K562 (cell line): ENCODE data around the gene MTOR. TPM values are rescaled to one million over a fixed set of nuclear protein-coding genes. Genes with fewer than 3 reads are reported as not detected.

ENCODE experiments used
- ARHGAP35 ChIP-seq: fragments of 450-650 bp; IDR thresholded peaks from 2 replicates; pipeline ENCODE4 v1.6.1; 2018; ENCODE audit not compliant: partially characterized antibody
- CCAR2 ChIP-seq: fragments of 200-400 bp; formaldehyde crosslinking; IDR thresholded peaks from 2 replicates; pipeline ENCODE4 v1.6.1; 2017; ENCODE audit warnings: mild to moderate bottlenecking, low read depth, low read length
- CEBPB ChIP-seq: fragments of 450-650 bp; IDR thresholded peaks from 2 replicates; pipeline ENCODE4 v1.6.1; 2016; ENCODE audit warnings: missing genetic modification characterization, missing compliant biosample characterization
- CSDE1 ChIP-seq, 2 experiments: fragments of 450-650 bp; IDR thresholded peaks; 2 replicates each; pipeline ENCODE4 v1.6.1; 2016; ENCODE audit warnings: mild to moderate bottlenecking in 1 of 2
- CTBP1 ChIP-seq: fragments of 450-650 bp; IDR thresholded peaks from 2 replicates; pipeline ENCODE4 v1.6.1; 2016; ENCODE audit warnings: borderline replicate concordance
- FOSL1 ChIP-seq: fragments of 200-800 bp; sonication (Bioruptor generic); conservative IDR thresholded peaks from 2 replicates; pipeline ENCODE4 v1.6.1; 2016; ENCODE audit warnings: missing genetic modification characterization, missing compliant biosample characterization
- FUS ChIP-seq: fragments of 200-400 bp; formaldehyde crosslinking; optimal IDR thresholded peaks from 2 replicates; pipeline ENCODE3; 2017; ENCODE audit warnings: low read depth, low read length
- HDAC3 ChIP-seq: fragments of 450-650 bp; IDR thresholded peaks from 2 replicates; pipeline ENCODE4 v1.6.1; 2018; ENCODE audit warnings: borderline replicate concordance, mild to moderate bottlenecking, moderate library complexity; ENCODE audit not compliant: partially characterized antibody
- HDAC6 ChIP-seq: IDR thresholded peaks from 2 replicates; pipeline ENCODE4 v1.6.1; 2012; ENCODE audit warnings: low read depth, mild to moderate bottlenecking, control low read depth, inconsistent platforms, low read length, moderate library complexity
- IFI16 ChIP-seq: fragments of 250-450 bp; sonication (Bioruptor Pico); IDR thresholded peaks from 2 replicates; pipeline ENCODE4 v2.1.2; 2022; ENCODE audit warnings: mild to moderate bottlenecking, inconsistent platforms
- KHSRP ChIP-seq: fragments of 450-650 bp; IDR thresholded peaks from 2 replicates; pipeline ENCODE4 v1.6.1; 2017
- L3MBTL2 ChIP-seq: fragments of 450-650 bp; IDR thresholded peaks from 2 replicates; pipeline ENCODE4 v1.6.1; 2016; ENCODE audit warnings: mild to moderate bottlenecking, moderate library complexity
- NONO ChIP-seq, 2 experiments: fragments of 200-400 bp in 1 of 2; fragments of 450-650 bp in 1 of 2; formaldehyde crosslinking in 1 of 2; IDR thresholded peaks; 2 replicates each; pipeline ENCODE4 v1.6.1; 2017; ENCODE audit warnings: low read depth in 2 of 2, mild to moderate bottlenecking in 2 of 2, moderate library complexity in 2 of 2, low read length in 1 of 2
- POLR2AphosphoS5 ChIP-seq: IDR thresholded peaks from 2 replicates; pipeline ENCODE4 v1.6.1; 2011; ENCODE audit warnings: mild to moderate bottlenecking, low read depth, low read length, moderate library complexity; ENCODE audit not compliant: control insufficient read depth, insufficient read depth
- RBM14 ChIP-seq: fragments of 200-400 bp; formaldehyde crosslinking; IDR thresholded peaks from 2 replicates; pipeline ENCODE4 v1.6.1; 2018; ENCODE audit warnings: low read depth, mild to moderate bottlenecking, low read length, moderate library complexity, borderline replicate concordance; ENCODE audit not compliant: insufficient read depth
- SAFB ChIP-seq: fragments of 200-400 bp; formaldehyde crosslinking; IDR thresholded peaks from 2 replicates; pipeline ENCODE4 v1.6.1; 2017; ENCODE audit warnings: low read depth, low read length, borderline replicate concordance
- XRCC3 ChIP-seq: fragments of 450-650 bp; IDR thresholded peaks from 2 replicates; pipeline ENCODE4 v1.6.1; 2017; ENCODE audit warnings: mild to moderate bottlenecking, moderate library complexity
- ZNF232 ChIP-seq: sonication (generic); formaldehyde crosslinking; IDR thresholded peaks from 2 replicates; pipeline ENCODE4 v1.8.0; 2022; ENCODE audit warnings: mild to moderate bottlenecking, missing genetic modification reagents
- ZNF445 ChIP-seq: fragments of 250-450 bp; sonication (Bioruptor Pico); IDR thresholded peaks from 2 replicates; pipeline ENCODE4 v1.4.0; 2020; ENCODE audit warnings: low read depth, mild to moderate bottlenecking, moderate library complexity
- polyA plus RNA-seq, 8 experiments: library from polyadenylated mRNA; depleted of rRNA in 4 of 8; stranded (reverse) in 5 of 8; unstranded in 3 of 8; fragments of >200 nt; fragmentation: Nextera tagmentation in 2 of 8; fragmentation: Illumina TruSeq in 1 of 8; extraction: Ambion mirVana in 2 of 8; extraction: Trizol in 1 of 8; gene quantifications; 2 replicates each; pipeline versions ENCODE4 v1.2.1 to v1.2.3, GENCODE V29; 2011 to 2014; ENCODE audit warnings: inconsistent platforms in 1 of 8, missing spikeins in 1 of 8
- total RNA-seq, 7 experiments: library from RNA; depleted of rRNA in 6 of 7; stranded (reverse); fragments of >200 nt in 6 of 7; fragmentation: Illumina TruSeq in 2 of 7; extraction: Trizol in 2 of 7; gene quantifications; 2 replicates each; pipeline versions ENCODE4 v1.2.1 to v1.2.3, GENCODE V29; 2011 to 2021; ENCODE audit warnings: low replicate concordance in 1 of 7
- TF ChIP-seq, protein P1 (sequence below): fragments of 450-650 bp; IDR thresholded peaks from one replicate; pipeline ENCODE4 v1.6.1; 2018; ENCODE audit warnings: mild to moderate bottlenecking, moderate library complexity; ENCODE audit not compliant: partially characterized antibody
- TF ChIP-seq, protein P2 (sequence below): IDR thresholded peaks from 2 replicates; pipeline ENCODE4 v1.6.1; 2014; ENCODE audit warnings: antibody characterized with exemption
- TF ChIP-seq, protein P3 (sequence below): conservative IDR thresholded peaks from 2 replicates; pipeline ENCODE4 v1.6.1; 2011; ENCODE audit warnings: low read depth, mild to moderate bottlenecking, low read length; ENCODE audit not compliant: control insufficient read depth
- TF ChIP-seq, protein P4 (sequence below): fragments of 200-800 bp; sonication (Bioruptor generic); IDR thresholded peaks from 2 replicates; pipeline ENCODE4 v1.6.1; 2017; ENCODE audit warnings: missing genetic modification characterization, missing compliant biosample characterization

MTOR gene
- total and polyA plus RNA-seq, 9 of the 15 experiments (the other 6 are each of a cell fraction or from before 2014, with no cell fraction given): 11.4 to 71.4 (median 52.2) TPM

DNA sequence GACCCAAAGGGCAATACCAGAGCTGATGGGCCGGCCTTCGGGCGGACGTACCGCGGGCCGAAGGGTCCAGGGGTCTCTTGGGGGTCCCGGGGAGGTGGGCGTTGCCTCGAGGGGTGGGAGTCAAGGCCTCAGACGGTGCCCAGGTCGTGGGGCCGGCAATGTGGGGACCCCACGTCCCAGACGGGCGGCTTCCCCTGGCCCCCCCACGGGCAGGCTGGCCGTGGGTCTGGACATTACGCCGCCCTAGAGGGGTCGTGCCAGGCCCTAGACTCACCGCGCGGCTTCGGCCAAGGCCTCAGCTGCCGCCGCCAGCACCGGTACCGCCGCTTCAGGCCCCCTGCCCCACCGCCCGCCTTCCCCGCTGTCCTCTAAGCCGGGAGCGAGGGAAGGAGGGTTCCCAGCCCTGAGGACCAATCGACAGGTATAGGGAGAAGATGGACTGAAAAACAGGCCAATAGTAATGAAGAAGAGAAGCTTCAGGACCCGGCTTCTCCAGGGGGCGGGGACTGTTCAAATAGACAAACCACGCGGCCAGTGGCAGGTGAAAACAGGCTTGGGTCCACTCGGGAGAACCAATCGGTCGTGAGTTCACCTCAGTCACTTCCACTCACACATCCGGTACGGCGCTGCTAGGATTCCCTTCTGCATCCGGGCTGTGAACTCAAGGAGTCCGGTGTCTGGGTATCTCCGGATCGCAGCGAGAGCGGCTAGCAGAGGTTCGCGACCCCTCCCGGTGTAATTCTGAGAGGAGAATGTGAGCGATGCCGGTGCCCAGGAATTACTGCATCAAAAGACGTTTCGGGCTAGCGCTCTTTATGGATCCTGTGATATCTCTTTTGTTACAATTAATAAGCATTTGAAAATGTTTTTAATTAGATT lies at the start of gene MTOR (continued):
- TF ChIP-seq HDAC3 (peak; percentile 51), FUS (no peak), CSDE1 (IDR thresholded peaks at IDR 0.05) (no peak; a peak in 1 of 4 replicates), ZNF232 (no peak), CCAR2 (no peak), CTBP1 (peak; percentile 83; the same call in 1 of the 2 replicates), CEBPB (tag) (no peak), IFI16 (no peak), XRCC3 (no peak), NONO (IDR thresholded peaks at IDR 0.05; ENCODE audit: low read depth in 2 of 2, low read length in 1 of 2) (peak; percentile 17 to 26; a peak in 2 of 4 replicates), ARHGAP35 (no peak), SAFB (no peak), RBM14 (no peak), ZNF445 (CRISPR knock-in tag) (no peak), L3MBTL2 (0 out of 2 replicates have a peak, but pooled peaks have one; percentile 55), KHSRP (no peak), FOSL1 (tag) (no peak), HDAC6 (no peak), POLR2AphosphoS5 (peak; percentile 61)
- TF ChIP-seq, protein P1, sequence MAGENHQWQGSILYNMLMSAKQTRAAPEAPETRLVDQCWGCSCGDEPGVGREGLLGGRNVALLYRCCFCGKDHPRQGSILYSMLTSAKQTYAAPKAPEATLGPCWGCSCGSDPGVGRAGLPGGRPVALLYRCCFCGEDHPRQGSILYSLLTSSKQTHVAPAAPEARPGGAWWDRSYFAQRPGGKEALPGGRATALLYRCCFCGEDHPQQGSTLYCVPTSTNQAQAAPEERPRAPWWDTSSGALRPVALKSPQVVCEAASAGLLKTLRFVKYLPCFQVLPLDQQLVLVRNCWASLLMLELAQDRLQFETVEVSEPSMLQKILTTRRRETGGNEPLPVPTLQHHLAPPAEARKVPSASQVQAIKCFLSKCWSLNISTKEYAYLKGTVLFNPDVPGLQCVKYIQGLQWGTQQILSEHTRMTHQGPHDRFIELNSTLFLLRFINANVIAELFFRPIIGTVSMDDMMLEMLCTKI: no peak
- TF ChIP-seq, protein P2, sequence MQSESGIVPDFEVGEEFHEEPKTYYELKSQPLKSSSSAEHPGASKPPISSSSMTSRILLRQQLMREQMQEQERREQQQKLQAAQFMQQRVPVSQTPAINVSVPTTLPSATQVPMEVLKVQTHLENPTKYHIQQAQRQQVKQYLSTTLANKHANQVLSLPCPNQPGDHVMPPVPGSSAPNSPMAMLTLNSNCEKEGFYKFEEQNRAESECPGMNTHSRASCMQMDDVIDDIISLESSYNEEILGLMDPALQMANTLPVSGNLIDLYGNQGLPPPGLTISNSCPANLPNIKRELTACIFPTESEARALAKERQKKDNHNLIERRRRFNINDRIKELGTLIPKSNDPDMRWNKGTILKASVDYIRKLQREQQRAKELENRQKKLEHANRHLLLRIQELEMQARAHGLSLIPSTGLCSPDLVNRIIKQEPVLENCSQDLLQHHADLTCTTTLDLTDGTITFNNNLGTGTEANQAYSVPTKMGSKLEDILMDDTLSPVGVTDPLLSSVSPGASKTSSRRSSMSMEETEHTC: no peak
- TF ChIP-seq, protein P3, sequence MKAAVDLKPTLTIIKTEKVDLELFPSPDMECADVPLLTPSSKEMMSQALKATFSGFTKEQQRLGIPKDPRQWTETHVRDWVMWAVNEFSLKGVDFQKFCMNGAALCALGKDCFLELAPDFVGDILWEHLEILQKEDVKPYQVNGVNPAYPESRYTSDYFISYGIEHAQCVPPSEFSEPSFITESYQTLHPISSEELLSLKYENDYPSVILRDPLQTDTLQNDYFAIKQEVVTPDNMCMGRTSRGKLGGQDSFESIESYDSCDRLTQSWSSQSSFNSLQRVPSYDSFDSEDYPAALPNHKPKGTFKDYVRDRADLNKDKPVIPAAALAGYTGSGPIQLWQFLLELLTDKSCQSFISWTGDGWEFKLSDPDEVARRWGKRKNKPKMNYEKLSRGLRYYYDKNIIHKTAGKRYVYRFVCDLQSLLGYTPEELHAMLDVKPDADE: no peak
- TF ChIP-seq, protein P4, sequence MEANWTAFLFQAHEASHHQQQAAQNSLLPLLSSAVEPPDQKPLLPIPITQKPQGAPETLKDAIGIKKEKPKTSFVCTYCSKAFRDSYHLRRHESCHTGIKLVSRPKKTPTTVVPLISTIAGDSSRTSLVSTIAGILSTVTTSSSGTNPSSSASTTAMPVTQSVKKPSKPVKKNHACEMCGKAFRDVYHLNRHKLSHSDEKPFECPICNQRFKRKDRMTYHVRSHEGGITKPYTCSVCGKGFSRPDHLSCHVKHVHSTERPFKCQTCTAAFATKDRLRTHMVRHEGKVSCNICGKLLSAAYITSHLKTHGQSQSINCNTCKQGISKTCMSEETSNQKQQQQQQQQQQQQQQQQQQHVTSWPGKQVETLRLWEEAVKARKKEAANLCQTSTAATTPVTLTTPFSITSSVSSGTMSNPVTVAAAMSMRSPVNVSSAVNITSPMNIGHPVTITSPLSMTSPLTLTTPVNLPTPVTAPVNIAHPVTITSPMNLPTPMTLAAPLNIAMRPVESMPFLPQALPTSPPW: peak; percentile 75
